Breast epithelium (tissue), 3 donors: Measurements from ENCODE around the gene PILRB.
"Not testable (repeated sequence)": the region's sequence is repeated elsewhere in the genome, so short reads cannot be mapped to it uniquely, and the experiment has no call there.

Experiments used
- POLR2AphosphoS5 ChIP-seq, 3 donors: sonication (generic); formaldehyde crosslinking; IDR thresholded peaks; one replicate each; pipeline ENCODE4 v1.6.1; 2017; ENCODE audit warnings: antibody characterized with exemption in 3 of 3
- TF ChIP-seq, protein P1 (sequence below), 3 donors: fragments of 450-650 bp; IDR thresholded peaks; one replicate each; pipeline ENCODE4 v1.5.1; 2016 to 2017; ENCODE audit warnings: antibody characterized with exemption in 3 of 3, mild to moderate bottlenecking in 3 of 3, moderate library complexity in 3 of 3

DNA sequence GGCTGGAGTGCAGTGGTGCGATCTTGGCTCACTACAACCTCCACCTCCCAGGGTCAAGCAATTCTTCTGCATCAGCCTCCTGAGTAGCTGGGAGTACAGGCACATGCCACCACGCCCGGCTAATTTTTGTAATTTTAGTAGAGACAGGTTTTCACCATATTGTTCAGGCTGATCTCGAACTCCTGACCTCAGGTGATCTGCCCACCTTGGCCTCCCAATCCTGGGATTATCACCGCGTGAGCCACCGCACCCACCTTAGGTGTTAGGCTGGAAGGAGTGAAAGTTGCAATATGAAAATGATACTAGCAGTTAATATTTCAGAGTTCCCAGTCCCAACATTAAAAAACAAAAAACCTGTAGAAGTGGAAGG lies 8.1 kb downstream of the PILRB start:
- TF ChIP-seq, protein P1, sequence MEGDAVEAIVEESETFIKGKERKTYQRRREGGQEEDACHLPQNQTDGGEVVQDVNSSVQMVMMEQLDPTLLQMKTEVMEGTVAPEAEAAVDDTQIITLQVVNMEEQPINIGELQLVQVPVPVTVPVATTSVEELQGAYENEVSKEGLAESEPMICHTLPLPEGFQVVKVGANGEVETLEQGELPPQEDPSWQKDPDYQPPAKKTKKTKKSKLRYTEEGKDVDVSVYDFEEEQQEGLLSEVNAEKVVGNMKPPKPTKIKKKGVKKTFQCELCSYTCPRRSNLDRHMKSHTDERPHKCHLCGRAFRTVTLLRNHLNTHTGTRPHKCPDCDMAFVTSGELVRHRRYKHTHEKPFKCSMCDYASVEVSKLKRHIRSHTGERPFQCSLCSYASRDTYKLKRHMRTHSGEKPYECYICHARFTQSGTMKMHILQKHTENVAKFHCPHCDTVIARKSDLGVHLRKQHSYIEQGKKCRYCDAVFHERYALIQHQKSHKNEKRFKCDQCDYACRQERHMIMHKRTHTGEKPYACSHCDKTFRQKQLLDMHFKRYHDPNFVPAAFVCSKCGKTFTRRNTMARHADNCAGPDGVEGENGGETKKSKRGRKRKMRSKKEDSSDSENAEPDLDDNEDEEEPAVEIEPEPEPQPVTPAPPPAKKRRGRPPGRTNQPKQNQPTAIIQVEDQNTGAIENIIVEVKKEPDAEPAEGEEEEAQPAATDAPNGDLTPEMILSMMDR (IDR thresholded peaks at IDR 0.05), result not testable (repeated sequence)
- not testable (repeated sequence) for TF ChIP-seq POLR2AphosphoS5 (IDR thresholded peaks at IDR 0.05)
